HG03025 (cell line): ENCODE results near the gene RFX7.

Experiments
- ATAC-seq: cut with Tn5 transposase; IDR thresholded peaks from one replicate; pipeline ENCODE4 v1.9.1; 2021; ENCODE audit warnings: mild to moderate bottlenecking, moderate library complexity; ENCODE audit not compliant: unreplicated experiment, low FRiP score

The RFX7 gene

GRCh38 chr15:56052395-56053045 lies 191.2 kb downstream of the RFX7 start:
- ATAC-seq, result no peak

GRCh38 chr15:56051676-56052075 lies 192.0 kb downstream of the RFX7 start:
- ATAC-seq, result no peak

GRCh38 chr15:56049577-56049976 lies 194.1 kb downstream of the RFX7 start:
- ATAC-seq, result no peak

- ATAC-seq, result no peak
Observed at GRCh38 chr15:56047354-56047753, 196.3 kb downstream of the RFX7 start.

GRCh38 chr15:56045068-56045748 lies 198.5 kb downstream of the RFX7 start:
- ATAC-seq, result no peak

GRCh38 chr15:56042982-56043980 lies 200.4 kb downstream of the RFX7 start:
- no peak for ATAC-seq

GRCh38 chr15:56042498-56042897 lies 201.2 kb downstream of the RFX7 start:
- ATAC-seq, result no peak

- ATAC-seq, result no peak
Observed at GRCh38 chr15:56042031-56042430, 201.6 kb downstream of the RFX7 start.

GRCh38 chr15:56040081-56041035 lies 203.3 kb downstream of the RFX7 start:
- ATAC-seq, result no peak

- ATAC-seq, result no peak
Observed at GRCh38 chr15:56038707-56039106, 205.0 kb downstream of the RFX7 start.

GRCh38 chr15:56038015-56038414 lies 205.7 kb downstream of the RFX7 start:
- ATAC-seq, result no peak
